ENCODE results near the gene PIGC.
A peak's percentile ranks its signal among the peaks of the same experiment; 100 is the strongest.

PIGC gene

GRCh38 chr1:172443666-172444453, at the start of gene PIGC:
TSS of gene PIGC (minus strand) at chr1:172444069. CDS start at chr1:172442622, 1,447 bp downstream.
- peak; percentile 84 for DNase-seq

- no peak for DNase-seq
Observed at GRCh38 chr1:172492421-172492820, 48.6 kb upstream of the PIGC start.

- DNase-seq: no peak
Observed at GRCh38 chr1:172489847-172490246, 46.0 kb upstream of the PIGC start.

GRCh38 chr1:172488393-172488792, 44.5 kb upstream of the PIGC start:
- DNase-seq: no peak

GRCh38 chr1:172487550-172487949, 43.7 kb upstream of the PIGC start:
- no peak for DNase-seq

- DNase-seq: no peak
Observed at GRCh38 chr1:172486805-172487454, 43.1 kb upstream of the PIGC start.

GRCh38 chr1:172485626-172486025, 41.8 kb upstream of the PIGC start:
- DNase-seq: no peak

- peak; percentile 21 for DNase-seq
Observed at GRCh38 chr1:172484252-172484651, 40.4 kb upstream of the PIGC start.

GRCh38 chr1:172483448-172483847, 39.6 kb upstream of the PIGC start:
- DNase-seq: no peak

- DNase-seq: no peak
Observed at GRCh38 chr1:172482044-172482443, 38.2 kb upstream of the PIGC start.

- DNase-seq: no peak
Observed at GRCh38 chr1:172480431-172480830, 36.6 kb upstream of the PIGC start.

GRCh38 chr1:172478485-172478884, 34.6 kb upstream of the PIGC start:
- DNase-seq: no peak

GRCh38 chr1:172477741-172478140, 33.9 kb upstream of the PIGC start:
- no peak for DNase-seq

- DNase-seq: no peak
Observed at GRCh38 chr1:172477216-172477615, 33.3 kb upstream of the PIGC start.

GRCh38 chr1:172476218-172476811, 32.4 kb upstream of the PIGC start:
- DNase-seq: no peak

- DNase-seq: no peak
Observed at GRCh38 chr1:172473842-172474241, 30.0 kb upstream of the PIGC start.

GRCh38 chr1:172473302-172473701, 29.4 kb upstream of the PIGC start:
- no peak for DNase-seq

GRCh38 chr1:172472495-172472894, 28.6 kb upstream of the PIGC start:
- DNase-seq: no peak

- DNase-seq: no peak
Observed at GRCh38 chr1:172471666-172472065, 27.8 kb upstream of the PIGC start.

GRCh38 chr1:172470149-172470548, 26.3 kb upstream of the PIGC start:
- DNase-seq: no peak

GRCh38 chr1:172469717-172470116, 25.8 kb upstream of the PIGC start:
- DNase-seq: no peak

GRCh38 chr1:172468296-172468695, 24.4 kb upstream of the PIGC start:
- DNase-seq: no peak

- DNase-seq: no peak
Observed at GRCh38 chr1:172467446-172467845, 23.6 kb upstream of the PIGC start.

GRCh38 chr1:172466795-172467407, 23.0 kb upstream of the PIGC start:
- DNase-seq: no peak

Data from DMS153 (cell line).